CD1c-positive myeloid dendritic cell (primary cell): ENCODE measurements around the gene GPRC5A.
"Not testable (repeated sequence)": the region's sequence is repeated elsewhere in the genome, so short reads cannot be mapped to it uniquely, and the experiment has no call there.

Experiments
- DNase-seq: peaks from one replicate; pipeline ENCODE4 v3.0.0-alpha.2; 2016; ENCODE audit errors: extremely low spot score

Gene GPRC5A, protein sequence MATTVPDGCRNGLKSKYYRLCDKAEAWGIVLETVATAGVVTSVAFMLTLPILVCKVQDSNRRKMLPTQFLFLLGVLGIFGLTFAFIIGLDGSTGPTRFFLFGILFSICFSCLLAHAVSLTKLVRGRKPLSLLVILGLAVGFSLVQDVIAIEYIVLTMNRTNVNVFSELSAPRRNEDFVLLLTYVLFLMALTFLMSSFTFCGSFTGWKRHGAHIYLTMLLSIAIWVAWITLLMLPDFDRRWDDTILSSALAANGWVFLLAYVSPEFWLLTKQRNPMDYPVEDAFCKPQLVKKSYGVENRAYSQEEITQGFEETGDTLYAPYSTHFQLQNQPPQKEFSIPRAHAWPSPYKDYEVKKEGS

GRCh38 chr12:12891080-12891880 lies at the start of gene GPRC5A:
Gene GPRC5A, plus strand, starts transcription at chr12:12891562. Its CDS starts 16,688 bp downstream, at chr12:12908250.
- DNase-seq, result peak; percentile 49

- DNase-seq, result no peak
Measured at GRCh38 chr12:12845794-12846243, 45.5 kb upstream of the GPRC5A start.

GRCh38 chr12:12846780-12847179 lies 44.6 kb upstream of the GPRC5A start:
- not testable (repeated sequence) for DNase-seq

DNA sequence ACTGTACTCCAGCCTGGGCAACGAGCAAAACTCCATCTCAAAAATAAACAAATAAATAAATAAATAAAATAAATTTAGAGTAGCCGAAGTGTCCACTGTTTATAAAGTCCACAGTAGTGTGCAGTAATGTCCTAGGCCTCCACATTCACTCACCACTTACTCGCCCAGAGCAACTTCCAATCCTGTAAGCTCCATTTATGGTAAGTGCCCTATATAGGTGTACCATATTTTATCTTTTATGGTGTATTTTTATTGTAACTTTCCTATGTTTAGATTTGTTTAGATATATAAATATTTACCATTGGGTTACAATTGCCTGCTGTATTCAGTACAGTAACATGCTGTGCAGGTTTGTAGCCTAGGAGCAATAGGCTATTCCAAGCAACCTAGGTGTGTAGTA lies 37.9 kb upstream of the GPRC5A start:
- DNase-seq, result no peak

DNA sequence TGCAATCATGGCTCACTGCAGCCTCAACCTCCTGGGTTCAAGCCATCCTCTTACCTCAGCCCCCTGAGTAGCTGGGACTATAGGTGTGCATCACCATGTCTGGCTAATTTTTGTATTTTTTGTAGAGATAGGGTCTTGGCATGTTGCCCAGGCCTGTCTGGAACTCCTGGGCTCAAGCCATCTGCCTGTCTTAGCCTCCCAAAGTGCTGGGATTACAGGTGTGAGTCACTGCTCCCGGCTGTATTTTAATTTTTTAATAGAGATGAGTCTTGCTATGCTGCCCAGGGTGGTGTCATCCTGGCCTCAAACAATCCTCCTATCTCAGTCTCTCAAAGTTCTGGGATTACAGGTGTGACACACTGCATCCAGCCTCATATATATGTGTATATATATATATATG lies 31.7 kb upstream of the GPRC5A start:
- no peak for DNase-seq

GRCh38 chr12:12864243-12864642 lies 27.1 kb upstream of the GPRC5A start:
- DNase-seq, result no peak

DNA sequence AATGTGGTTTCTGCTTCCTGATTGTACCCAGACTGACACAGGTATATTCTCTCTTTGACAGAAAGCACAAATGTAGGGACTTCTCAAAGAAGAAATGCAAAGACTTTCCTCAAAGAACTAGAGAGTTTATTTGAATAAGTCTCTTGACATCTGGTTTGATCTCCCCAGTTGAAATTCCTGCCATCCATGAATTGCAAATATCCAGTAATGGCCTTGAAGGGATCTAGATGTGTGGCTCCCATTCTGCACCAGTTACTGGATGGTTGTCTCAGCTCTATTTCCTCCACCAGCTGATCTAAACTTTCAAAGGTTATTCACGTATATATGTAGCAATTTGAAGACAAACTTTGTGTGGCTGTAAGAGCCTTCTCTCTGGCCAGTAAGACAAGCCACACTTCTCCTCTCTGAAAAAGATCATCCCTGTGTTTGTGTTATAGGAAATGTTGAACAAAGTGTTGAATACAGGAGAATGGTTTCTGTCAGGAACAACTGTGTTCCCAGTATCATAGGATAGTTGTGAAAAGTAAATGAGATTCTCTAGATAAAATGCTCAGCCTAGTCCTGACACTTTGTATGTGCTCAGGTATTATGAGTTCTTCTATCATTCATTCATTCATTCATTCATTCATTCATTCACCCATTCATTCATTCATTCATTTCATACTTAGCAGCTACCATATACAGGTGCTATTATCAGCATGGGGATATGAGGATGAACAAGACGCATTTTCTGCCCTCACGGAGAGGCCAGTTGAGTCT lies 22.7 kb upstream of the GPRC5A start:
- no peak for DNase-seq

- DNase-seq, result no peak
Measured at GRCh38 chr12:12870465-12870864, 20.9 kb upstream of the GPRC5A start.

DNA sequence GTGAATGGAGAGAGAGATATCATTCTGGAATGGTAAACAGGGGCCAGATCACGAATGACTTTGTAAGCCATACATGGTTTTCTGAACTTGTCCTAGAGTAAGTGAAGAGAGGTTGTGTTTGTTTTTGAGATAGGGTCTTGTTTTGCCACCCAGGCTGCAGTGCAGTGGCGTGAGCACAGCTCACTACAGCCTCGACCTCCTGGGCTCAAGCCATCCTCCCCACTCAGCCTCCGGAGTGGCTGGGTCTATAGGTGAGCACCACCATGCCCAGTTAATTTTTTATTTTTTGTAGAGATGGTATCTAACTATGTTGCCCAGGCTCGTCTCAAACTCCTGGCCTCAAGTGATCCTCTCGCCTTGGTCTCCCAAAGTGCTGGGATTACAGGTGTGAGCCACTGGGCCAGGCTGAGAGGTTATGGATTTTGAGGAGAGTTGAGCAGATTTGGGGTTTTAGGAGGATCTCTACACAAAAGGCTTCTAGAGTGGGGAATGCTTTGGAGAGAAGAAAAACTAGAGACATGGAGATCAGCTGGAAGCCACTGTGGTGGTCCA lies 19.7 kb upstream of the GPRC5A start:
- DNase-seq, result no peak

DNA sequence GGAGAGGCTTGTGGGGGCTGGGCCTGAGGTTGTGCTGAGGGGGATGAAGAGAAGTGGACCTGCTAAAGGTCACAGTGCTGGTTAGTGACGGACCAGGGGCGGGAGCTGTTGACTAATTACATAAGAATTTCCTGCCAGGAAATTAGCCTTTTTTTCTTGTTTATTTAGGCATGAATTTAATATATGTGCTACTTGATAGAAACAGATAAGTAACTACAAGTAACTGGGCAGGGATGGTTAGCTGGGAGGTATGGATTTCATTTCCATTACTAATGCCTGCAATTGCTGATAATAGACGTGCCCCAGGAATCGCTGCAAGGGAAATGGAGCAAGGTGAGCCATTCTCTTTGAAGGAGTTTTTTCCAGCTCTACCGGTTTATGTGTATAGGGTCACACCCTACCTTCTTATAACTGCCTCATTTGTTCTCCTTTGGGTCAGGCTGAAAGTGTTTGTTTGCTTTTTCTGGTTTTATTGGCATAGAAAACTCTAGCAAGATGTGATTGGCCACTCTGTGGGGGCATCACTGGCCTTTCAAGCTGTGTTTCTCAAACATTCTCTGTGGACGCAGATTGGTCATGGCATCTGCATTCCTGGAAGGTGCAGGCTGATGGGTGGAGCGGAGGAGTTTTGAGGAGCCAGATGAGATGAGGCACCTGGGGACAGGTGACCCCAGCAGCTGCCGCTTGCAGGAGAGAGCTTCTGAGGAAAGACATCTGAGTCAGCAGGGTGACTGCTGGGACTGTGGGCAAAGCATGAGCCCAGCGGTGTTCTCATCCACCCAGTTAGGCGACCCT lies 19.0 kb upstream of the GPRC5A start:
- no peak for DNase-seq

GRCh38 chr12:12872934-12873275 lies 18.5 kb upstream of the GPRC5A start:
- no peak for DNase-seq

- no peak for DNase-seq
Measured at GRCh38 chr12:12874029-12874428, 17.3 kb upstream of the GPRC5A start.

GRCh38 chr12:12875301-12875700 lies 16.1 kb upstream of the GPRC5A start:
- DNase-seq, result not testable (repeated sequence)

- DNase-seq, result no peak
Measured at GRCh38 chr12:12877153-12877768, 14.1 kb upstream of the GPRC5A start.

DNA sequence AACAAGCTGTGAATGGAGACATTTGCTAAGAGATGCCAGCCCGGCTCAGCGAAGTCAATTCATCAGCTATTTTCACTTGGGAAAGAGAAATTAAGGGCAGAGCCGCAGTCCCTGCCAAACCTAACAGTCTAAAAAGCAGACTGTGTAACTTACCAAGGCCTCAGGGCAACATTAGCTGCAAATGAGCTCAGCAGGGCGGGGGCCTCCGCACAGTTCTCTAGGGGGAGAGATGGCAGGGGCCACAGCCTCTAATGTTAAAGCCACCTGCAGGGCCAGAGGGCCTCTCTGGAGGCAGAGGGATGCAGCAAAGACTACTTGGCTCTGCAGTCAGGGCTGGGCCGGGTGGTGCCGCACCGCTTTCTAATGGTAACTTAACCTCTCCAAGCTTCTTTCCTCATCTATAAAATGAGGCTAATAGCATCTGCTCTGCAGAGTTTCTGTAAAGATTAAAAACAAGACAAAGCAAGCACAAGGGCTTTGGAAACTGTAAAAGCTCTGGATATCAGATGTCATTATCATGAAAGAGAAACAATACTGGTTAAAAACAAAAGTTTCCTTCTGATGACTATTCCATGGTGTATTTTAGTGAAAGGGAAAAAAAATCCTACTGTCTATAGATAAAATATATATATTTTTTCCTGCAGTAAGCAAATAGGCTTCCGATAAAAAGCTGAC lies 13.4 kb upstream of the GPRC5A start:
- no peak for DNase-seq

DNA sequence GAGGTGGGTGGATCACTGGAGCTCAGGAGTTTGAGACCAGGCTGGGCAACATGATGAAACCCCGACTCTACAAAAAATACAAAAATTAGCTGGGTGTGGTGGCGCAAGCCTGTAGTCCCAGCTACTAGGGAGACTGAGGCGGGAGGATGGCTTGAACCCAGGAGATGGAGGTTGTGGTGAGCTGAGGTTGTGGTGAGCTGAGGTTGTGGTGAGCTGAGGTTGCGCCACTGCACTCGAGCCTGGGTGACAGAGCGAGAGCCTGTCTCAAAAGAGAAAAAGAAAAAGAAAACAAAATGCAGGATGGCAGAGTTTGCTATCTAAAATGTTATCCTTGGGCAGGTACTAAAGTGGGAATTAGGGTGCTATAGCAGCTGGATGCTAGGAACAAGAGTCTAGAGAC lies 10.8 kb upstream of the GPRC5A start:
- DNase-seq, result no peak

GRCh38 chr12:12881151-12881909 lies 10.0 kb upstream of the GPRC5A start:
- peak; percentile 8 for DNase-seq

GRCh38 chr12:12882288-12882687 lies 9.1 kb upstream of the GPRC5A start:
- no peak for DNase-seq

DNA sequence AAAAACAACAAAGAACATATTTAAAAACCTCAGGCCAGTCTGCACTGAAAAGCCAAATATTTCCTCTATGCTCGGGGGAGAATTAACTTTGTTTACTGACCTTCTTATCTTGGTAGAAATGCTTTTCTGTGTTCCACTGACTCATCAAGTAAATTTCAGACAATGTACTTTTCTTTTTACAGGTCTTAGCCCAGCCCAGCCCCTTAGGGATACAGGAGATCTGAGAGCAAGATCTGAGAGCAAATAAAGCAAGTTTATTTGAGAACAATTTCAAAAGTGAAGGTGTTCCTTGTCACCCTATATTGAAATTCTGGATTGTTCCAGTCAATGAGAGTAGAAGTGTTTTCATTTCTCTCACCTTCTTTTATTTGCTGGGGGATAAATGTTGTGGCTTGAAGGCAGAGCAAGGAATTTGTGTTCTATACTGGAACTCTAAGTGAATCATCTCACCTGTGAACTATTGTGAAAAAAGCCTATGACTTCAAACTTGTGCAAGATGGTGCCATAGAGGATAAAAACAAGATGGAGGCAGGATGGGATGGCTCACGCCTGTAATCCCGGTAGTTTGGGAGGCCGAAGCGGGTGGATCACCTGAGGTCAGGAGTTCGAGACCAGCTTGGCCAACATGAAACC lies 7.9 kb upstream of the GPRC5A start:
- no peak for DNase-seq
